HepG2 (cell line): ENCODE measurements around the gene CNFN. TPM values are rescaled to one million over a fixed set of nuclear protein-coding genes. Genes with fewer than 3 reads are reported as not detected.

Experiments
- BHLHE40 ChIP-seq: IDR thresholded peaks from 2 replicates; pipeline ENCODE4 v1.6.1; 2011; ENCODE audit warnings: low read length, improper control_type of control experiment
- BORCS8-MEF2B ChIP-seq: sonication (generic); formaldehyde crosslinking; IDR thresholded peaks from 2 replicates; pipeline ENCODE4 v1.8.0; 2022; ENCODE audit warnings: mild to moderate bottlenecking, missing genetic modification reagents
- HDAC1 ChIP-seq: sonication (generic); formaldehyde crosslinking; IDR thresholded peaks from 2 replicates; pipeline ENCODE4 v1.5.1; 2020; ENCODE audit warnings: mild to moderate bottlenecking, missing genetic modification reagents
- JDP2 ChIP-seq: sonication (generic); formaldehyde crosslinking; IDR thresholded peaks from 2 replicates; pipeline ENCODE4 v1.8.1; 2022; ENCODE audit warnings: missing genetic modification reagents, borderline replicate concordance
- RAD21 ChIP-seq: fragments of 450-650 bp; formaldehyde crosslinking; IDR thresholded peaks from 2 replicates; pipeline ENCODE4 v1.5.0; 2020; ENCODE audit warnings: mild to moderate bottlenecking
- REPIN1 ChIP-seq: sonication (generic); formaldehyde crosslinking; IDR thresholded peaks from 2 replicates; pipeline ENCODE4 v1.8.0; 2022; ENCODE audit warnings: missing genetic modification reagents, low read depth, mild to moderate bottlenecking, borderline replicate concordance
- SALL1 ChIP-seq: sonication (generic); formaldehyde crosslinking; IDR thresholded peaks from 2 replicates; pipeline ENCODE4 v1.8.0; 2022; ENCODE audit warnings: mild to moderate bottlenecking, missing genetic modification reagents
- SPEN ChIP-seq: sonication (generic); formaldehyde crosslinking; IDR thresholded peaks from 2 replicates; pipeline ENCODE4 v1.5.1; 2020; ENCODE audit warnings: low read depth, mild to moderate bottlenecking, missing genetic modification reagents
- SUZ12 ChIP-seq: fragments of 150-350 bp; IDR thresholded peaks from 2 replicates; pipeline ENCODE4 v1.6.1; 2014; ENCODE audit warnings: low read depth, low read length
- TBP ChIP-seq: sonication (generic); formaldehyde crosslinking; IDR thresholded peaks from 2 replicates; pipeline ENCODE4 v1.5.0; 2020; ENCODE audit warnings: missing genetic modification reagents
- TOE1 ChIP-seq: sonication (generic); formaldehyde crosslinking; IDR thresholded peaks from 2 replicates; pipeline ENCODE4 v1.4.0; 2020; ENCODE audit warnings: mild to moderate bottlenecking, missing genetic modification reagents
- ZBTB1 ChIP-seq: sonication (generic); formaldehyde crosslinking; IDR thresholded peaks from 2 replicates; pipeline ENCODE4 v1.4.0; 2020; ENCODE audit warnings: missing genetic modification reagents, borderline replicate concordance
- ZBTB3 ChIP-seq: sonication (generic); formaldehyde crosslinking; IDR thresholded peaks from 2 replicates; pipeline ENCODE4 v1.4.0; 2020; ENCODE audit warnings: low read depth, mild to moderate bottlenecking, moderate library complexity, missing genetic modification reagents, borderline replicate concordance
- ZNF354B ChIP-seq: sonication (generic); formaldehyde crosslinking; IDR thresholded peaks from 2 replicates; pipeline ENCODE4 v1.8.0; 2022; ENCODE audit warnings: mild to moderate bottlenecking, missing genetic modification reagents
- ZNF430 ChIP-seq: sonication (generic); formaldehyde crosslinking; IDR thresholded peaks from 2 replicates; pipeline ENCODE4 v1.9.0; 2021; ENCODE audit warnings: mild to moderate bottlenecking, missing genetic modification reagents
- ZNF605 ChIP-seq: sonication (generic); formaldehyde crosslinking; IDR thresholded peaks from 2 replicates; pipeline ENCODE4 v1.8.0; 2022; ENCODE audit warnings: mild to moderate bottlenecking, missing genetic modification reagents
- polyA plus RNA-seq, 8 experiments: library from polyadenylated mRNA; depleted of rRNA in 3 of 8; stranded (reverse) in 7 of 8; unstranded in 1 of 8; fragments of >200 nt; fragmentation: Illumina TruSeq in 4 of 8; extraction: Trizol in 4 of 8; gene quantifications; 2 replicates each; pipeline versions ENCODE4 v1.2.1 to v1.2.3, GENCODE V29; 2011 to 2016; ENCODE audit warnings: low read depth in 4 of 8, missing spikeins in 1 of 8, mixed read lengths in 1 of 8; ENCODE audit not compliant: insufficient read depth in 1 of 8
- total RNA-seq, 5 experiments: library from RNA; depleted of rRNA; stranded (reverse); fragments of >200 nt; fragmentation: Illumina TruSeq; extraction: Trizol; gene quantifications; 2 replicates each; pipeline ENCODE4 v1.2.3, GENCODE V29; 2016; ENCODE audit warnings: low read depth in 1 of 5
- TF ChIP-seq, protein P1 (sequence below): sonication (generic); formaldehyde crosslinking; IDR thresholded peaks from 2 replicates; pipeline ENCODE4 v1.4.0; 2020; ENCODE audit warnings: missing genetic modification reagents
- TF ChIP-seq, protein P2 (sequence below): sonication (generic); formaldehyde crosslinking; IDR thresholded peaks from 2 replicates; pipeline ENCODE4 v1.5.1; 2020; ENCODE audit warnings: mild to moderate bottlenecking, missing genetic modification reagents, moderate library complexity
- TF ChIP-seq, protein P3 (sequence below): sonication (generic); formaldehyde crosslinking; IDR thresholded peaks from 2 replicates; pipeline ENCODE4 v1.4.0; 2020; ENCODE audit warnings: mild to moderate bottlenecking, missing genetic modification reagents
- TF ChIP-seq, protein P4 (sequence below): sonication (generic); formaldehyde crosslinking; IDR thresholded peaks from 2 replicates; pipeline ENCODE4 v1.5.0; 2020; ENCODE audit warnings: mild to moderate bottlenecking, low read depth, missing genetic modification reagents, borderline replicate concordance
- TF ChIP-seq, protein P5 (sequence below): sonication (generic); formaldehyde crosslinking; IDR thresholded peaks from 2 replicates; pipeline ENCODE4 v1.8.1; 2023; ENCODE audit warnings: mild to moderate bottlenecking, missing genetic modification reagents

Gene CNFN
- total and polyA plus RNA-seq, 2 of the 13 experiments (the other 11 are each of a cell fraction or from before 2014, with no cell fraction given), result 0.35 to 1.1 TPM

DNA sequence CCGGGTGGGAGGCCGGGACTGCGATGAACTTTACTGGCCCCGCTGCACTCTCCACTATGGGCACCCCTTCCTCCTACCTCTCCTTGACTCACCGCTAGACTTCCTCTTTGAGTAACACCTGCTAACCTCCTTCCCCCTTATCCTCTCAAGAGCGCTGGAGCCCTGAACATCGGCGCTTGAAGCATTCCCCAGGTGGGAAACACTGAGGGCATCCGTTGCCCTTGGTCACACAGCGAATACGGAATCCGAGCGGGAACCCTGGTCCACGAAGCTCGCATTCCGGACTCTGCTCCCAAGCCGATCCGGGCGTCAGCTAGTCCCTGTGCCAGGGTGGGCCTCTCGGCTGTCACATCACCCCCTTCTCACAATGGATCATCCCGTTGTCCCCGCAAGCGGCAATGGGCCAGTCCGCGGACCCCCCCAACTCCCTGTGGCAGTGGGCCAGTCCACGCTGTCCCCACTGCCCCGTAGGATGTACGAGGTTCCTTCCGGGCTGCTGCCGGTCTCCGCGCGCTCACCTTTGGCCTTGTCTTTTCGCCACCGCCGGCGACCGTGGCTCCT lies 32.9 kb upstream of the CNFN start (continued):
- TF ChIP-seq HDAC1 (no peak; the same call in 1 of the 2 replicates), RAD21 (no peak), BORCS8-MEF2B (CRISPR knock-in tag) (no peak), SPEN (no peak), ZNF430 (CRISPR knock-in tag) (0 out of 2 replicates have a peak, but pooled peaks have one; percentile 33), BHLHE40 (peak; percentile 85), ZNF605 (CRISPR knock-in tag) (no peak), ZNF354B (CRISPR knock-in tag) (no peak), ZBTB1 (CRISPR knock-in tag) (no peak), REPIN1 (CRISPR knock-in tag) (no peak), SALL1 (peak; percentile 20; the same call in 1 of the 2 replicates), TOE1 (no peak), JDP2 (CRISPR knock-in tag) (no peak), SUZ12 (no peak), TBP (CRISPR knock-in tag) (no peak), ZBTB3 (CRISPR knock-in tag) (no peak)
- TF ChIP-seq, protein P1, sequence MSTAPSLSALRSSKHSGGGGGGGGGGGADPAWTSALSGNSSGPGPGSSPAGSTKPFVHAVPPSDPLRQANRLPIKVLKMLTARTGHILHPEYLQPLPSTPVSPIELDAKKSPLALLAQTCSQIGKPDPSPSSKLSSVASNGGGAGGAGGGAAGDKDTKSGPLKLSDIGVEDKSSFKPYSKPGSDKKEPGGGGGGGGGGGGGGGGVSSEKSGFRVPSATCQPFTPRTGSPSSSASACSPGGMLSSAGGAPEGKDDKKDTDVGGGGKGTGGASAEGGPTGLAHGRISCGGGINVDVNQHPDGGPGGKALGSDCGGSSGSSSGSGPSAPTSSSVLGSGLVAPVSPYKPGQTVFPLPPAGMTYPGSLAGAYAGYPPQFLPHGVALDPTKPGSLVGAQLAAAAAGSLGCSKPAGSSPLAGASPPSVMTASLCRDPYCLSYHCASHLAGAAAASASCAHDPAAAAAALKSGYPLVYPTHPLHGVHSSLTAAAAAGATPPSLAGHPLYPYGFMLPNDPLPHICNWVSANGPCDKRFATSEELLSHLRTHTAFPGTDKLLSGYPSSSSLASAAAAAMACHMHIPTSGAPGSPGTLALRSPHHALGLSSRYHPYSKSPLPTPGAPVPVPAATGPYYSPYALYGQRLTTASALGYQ, result no peak
- TF ChIP-seq, protein P2, sequence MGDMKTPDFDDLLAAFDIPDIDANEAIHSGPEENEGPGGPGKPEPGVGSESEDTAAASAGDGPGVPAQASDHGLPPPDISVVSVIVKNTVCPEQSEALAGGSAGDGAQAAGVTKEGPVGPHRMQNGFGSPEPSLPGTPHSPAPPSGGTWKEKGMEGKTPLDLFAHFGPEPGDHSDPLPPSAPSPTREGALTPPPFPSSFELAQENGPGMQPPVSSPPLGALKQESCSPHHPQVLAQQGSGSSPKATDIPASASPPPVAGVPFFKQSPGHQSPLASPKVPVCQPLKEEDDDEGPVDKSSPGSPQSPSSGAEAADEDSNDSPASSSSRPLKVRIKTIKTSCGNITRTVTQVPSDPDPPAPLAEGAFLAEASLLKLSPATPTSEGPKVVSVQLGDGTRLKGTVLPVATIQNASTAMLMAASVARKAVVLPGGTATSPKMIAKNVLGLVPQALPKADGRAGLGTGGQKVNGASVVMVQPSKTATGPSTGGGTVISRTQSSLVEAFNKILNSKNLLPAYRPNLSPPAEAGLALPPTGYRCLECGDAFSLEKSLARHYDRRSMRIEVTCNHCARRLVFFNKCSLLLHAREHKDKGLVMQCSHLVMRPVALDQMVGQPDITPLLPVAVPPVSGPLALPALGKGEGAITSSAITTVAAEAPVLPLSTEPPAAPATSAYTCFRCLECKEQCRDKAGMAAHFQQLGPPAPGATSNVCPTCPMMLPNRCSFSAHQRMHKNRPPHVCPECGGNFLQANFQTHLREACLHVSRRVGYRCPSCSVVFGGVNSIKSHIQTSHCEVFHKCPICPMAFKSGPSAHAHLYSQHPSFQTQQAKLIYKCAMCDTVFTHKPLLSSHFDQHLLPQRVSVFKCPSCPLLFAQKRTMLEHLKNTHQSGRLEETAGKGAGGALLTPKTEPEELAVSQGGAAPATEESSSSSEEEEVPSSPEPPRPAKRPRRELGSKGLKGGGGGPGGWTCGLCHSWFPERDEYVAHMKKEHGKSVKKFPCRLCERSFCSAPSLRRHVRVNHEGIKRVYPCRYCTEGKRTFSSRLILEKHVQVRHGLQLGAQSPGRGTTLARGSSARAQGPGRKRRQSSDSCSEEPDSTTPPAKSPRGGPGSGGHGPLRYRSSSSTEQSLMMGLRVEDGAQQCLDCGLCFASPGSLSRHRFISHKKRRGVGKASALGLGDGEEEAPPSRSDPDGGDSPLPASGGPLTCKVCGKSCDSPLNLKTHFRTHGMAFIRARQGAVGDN, result peak; percentile 51
- TF ChIP-seq, protein P3, sequence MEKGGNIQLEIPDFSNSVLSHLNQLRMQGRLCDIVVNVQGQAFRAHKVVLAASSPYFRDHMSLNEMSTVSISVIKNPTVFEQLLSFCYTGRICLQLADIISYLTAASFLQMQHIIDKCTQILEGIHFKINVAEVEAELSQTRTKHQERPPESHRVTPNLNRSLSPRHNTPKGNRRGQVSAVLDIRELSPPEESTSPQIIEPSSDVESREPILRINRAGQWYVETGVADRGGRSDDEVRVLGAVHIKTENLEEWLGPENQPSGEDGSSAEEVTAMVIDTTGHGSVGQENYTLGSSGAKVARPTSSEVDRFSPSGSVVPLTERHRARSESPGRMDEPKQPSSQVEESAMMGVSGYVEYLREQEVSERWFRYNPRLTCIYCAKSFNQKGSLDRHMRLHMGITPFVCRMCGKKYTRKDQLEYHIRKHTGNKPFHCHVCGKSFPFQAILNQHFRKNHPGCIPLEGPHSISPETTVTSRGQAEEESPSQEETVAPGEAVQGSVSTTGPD, result no peak
- TF ChIP-seq, protein P4, sequence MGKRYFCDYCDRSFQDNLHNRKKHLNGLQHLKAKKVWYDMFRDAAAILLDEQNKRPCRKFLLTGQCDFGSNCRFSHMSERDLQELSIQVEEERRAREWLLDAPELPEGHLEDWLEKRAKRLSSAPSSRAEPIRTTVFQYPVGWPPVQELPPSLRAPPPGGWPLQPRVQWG, result no peak
- TF ChIP-seq, protein P5, sequence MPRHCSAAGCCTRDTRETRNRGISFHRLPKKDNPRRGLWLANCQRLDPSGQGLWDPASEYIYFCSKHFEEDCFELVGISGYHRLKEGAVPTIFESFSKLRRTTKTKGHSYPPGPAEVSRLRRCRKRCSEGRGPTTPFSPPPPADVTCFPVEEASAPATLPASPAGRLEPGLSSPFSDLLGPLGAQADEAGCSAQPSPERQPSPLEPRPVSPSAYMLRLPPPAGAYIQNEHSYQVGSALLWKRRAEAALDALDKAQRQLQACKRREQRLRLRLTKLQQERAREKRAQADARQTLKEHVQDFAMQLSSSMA (CRISPR knock-in tag), result no peak
